Osteoblast (primary cell): Measurements from ENCODE around the gene SYNM. TPM values are rescaled to one million over a fixed set of nuclear protein-coding genes. Genes with fewer than 3 reads are reported as not detected.

Experiments
- DNase-seq: peaks from one replicate; pipeline ENCODE4 v3.0.0; 2011; ENCODE audit warnings: low spot score, mixed read lengths; ENCODE audit not compliant: insufficient read length; ENCODE audit errors: missing footprints
- H2AFZ ChIP-seq: 2 replicates; pipeline ENCODE4 v1.6.0; 2011; ENCODE audit warnings: mild to moderate bottlenecking, low read length
- H3K27ac ChIP-seq: 2 replicates; pipeline ENCODE4 v1.5.1; 2011; ENCODE audit warnings: mild to moderate bottlenecking, low read depth, low read length, moderate library complexity
- H3K27me3 ChIP-seq: 2 replicates; pipeline ENCODE4 v1.6.0; 2012; ENCODE audit warnings: mild to moderate bottlenecking, control low read depth, inconsistent platforms, low read length, moderate library complexity; ENCODE audit not compliant: insufficient read depth
- H3K36me3 ChIP-seq: 2 replicates; pipeline ENCODE4 v1.5.1; 2011; ENCODE audit warnings: mild to moderate bottlenecking, low read length, control low read depth, moderate library complexity; ENCODE audit not compliant: insufficient read depth
- H3K4me1 ChIP-seq: 2 replicates; pipeline ENCODE4 v1.5.1; 2011; ENCODE audit warnings: mild to moderate bottlenecking, low read length, control low read depth, moderate library complexity; ENCODE audit not compliant: insufficient read depth
- H3K4me2 ChIP-seq: 2 replicates; pipeline ENCODE4 v1.6.0; 2011; ENCODE audit warnings: mild to moderate bottlenecking, low read length; ENCODE audit not compliant: insufficient read depth
- H3K4me3 ChIP-seq: fragments of 200-600 bp; sonication (generic); 3 replicates; pipeline ENCODE4 v1.5.1; 2012; ENCODE audit warnings: mild to moderate bottlenecking, low read length, inconsistent platforms; ENCODE audit not compliant: insufficient read depth
- H3K79me2 ChIP-seq: 2 replicates; pipeline ENCODE4 v1.6.0; 2012; ENCODE audit warnings: mild to moderate bottlenecking, low read length, control low read depth, inconsistent platforms; ENCODE audit not compliant: insufficient read depth
- H3K9me3 ChIP-seq: 2 replicates; pipeline ENCODE4 v1.5.1; 2011; ENCODE audit warnings: low read depth, low read length, control low read depth
- H4K20me1 ChIP-seq: 2 replicates; pipeline ENCODE4 v1.6.0; 2012; ENCODE audit warnings: mild to moderate bottlenecking, low read length, control low read depth; ENCODE audit not compliant: insufficient read depth
- CTCF ChIP-seq: IDR thresholded peaks from 2 replicates; pipeline ENCODE4 v1.5.1; 2011; ENCODE audit warnings: mild to moderate bottlenecking, low read depth, low read length, moderate library complexity; ENCODE audit errors: extremely low read depth
- total RNA-seq: library from RNA; depleted of rRNA; stranded (reverse); fragments of >200 nt; gene quantifications from 2 replicates; pipeline ENCODE4 v1.2.3, GENCODE V29; 2012

The SYNM gene
- total RNA-seq, 1 donor = 4.0 TPM

GRCh38 chr15:99128411-99128810, 23.5 kb downstream of the SYNM start:
- Histone ChIP-seq H4K20me1 (no peaks in the 10 kb centered on the region), H3K4me1 (peaks cover 20% of the 10 kb centered on the region), H3K36me3 (no peaks in the 10 kb centered on the region), H3K4me3 (no peak overlapping the region), H3K9me3 (no peaks in the 10 kb centered on the region), H3K4me2 (no peak overlapping the region), H3K27ac (no peak overlapping the region), H3K79me2 (no peaks in the 10 kb centered on the region), H3K27me3 (no peaks in the 10 kb centered on the region), H2AFZ (no peak overlapping the region)
- DNase-seq = no peak
- TF ChIP-seq CTCF = no peak

DNA sequence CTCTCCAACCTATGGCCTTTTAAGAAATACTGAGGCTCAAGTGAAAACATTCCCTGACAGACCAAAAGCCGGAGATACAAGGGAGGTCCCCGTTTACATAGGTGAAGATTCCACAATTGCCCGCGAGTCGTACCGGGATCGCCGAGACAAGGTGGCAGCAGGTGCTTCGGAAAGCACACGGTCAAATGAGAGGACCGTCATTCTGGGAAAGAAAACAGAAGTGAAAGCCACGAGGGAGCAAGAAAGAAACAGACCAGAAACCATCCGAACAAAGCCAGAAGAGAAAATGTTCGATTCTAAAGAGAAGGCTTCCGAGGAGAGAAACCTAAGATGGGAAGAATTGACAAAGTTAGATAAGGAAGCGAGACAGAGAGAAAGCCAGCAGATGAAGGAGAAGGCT, 24.8 kb downstream of the SYNM start:
- H3K36me3 ChIP-seq = no peaks in the 10 kb centered on the region
- no peaks in the 10 kb centered on the region for H4K20me1 ChIP-seq
- no peak overlapping the region for H3K27ac ChIP-seq
- H3K9me3 ChIP-seq = no peaks in the 10 kb centered on the region
- DNase-seq = no peak
- H3K79me2 ChIP-seq = no peaks in the 10 kb centered on the region
- no peaks in the 10 kb centered on the region for H3K27me3 ChIP-seq
- no peak overlapping the region for H3K4me2 ChIP-seq
- H3K4me1 ChIP-seq = peaks cover 10% of the 10 kb centered on the region
- TF ChIP-seq CTCF = no peak
- no peak overlapping the region for H3K4me3 ChIP-seq
- H2AFZ ChIP-seq = no peak overlapping the region

- H3K4me1 ChIP-seq = peaks cover 7% of the 10 kb centered on the region
- H3K27ac ChIP-seq = no peak overlapping the region
- H3K36me3 ChIP-seq = no peaks in the 10 kb centered on the region
- no peaks in the 10 kb centered on the region for H3K27me3 ChIP-seq
- H3K9me3 ChIP-seq = no peaks in the 10 kb centered on the region
- H3K4me3 ChIP-seq = no peak overlapping the region
- H3K79me2 ChIP-seq = no peaks in the 10 kb centered on the region
- no peak overlapping the region for H3K4me2 ChIP-seq
- no peak overlapping the region for H2AFZ ChIP-seq
- no peak for DNase-seq
- H4K20me1 ChIP-seq = no peaks in the 10 kb centered on the region
- TF ChIP-seq CTCF = no peak
Observed at GRCh38 chr15:99130314-99130713, 25.4 kb downstream of the SYNM start.

DNA sequence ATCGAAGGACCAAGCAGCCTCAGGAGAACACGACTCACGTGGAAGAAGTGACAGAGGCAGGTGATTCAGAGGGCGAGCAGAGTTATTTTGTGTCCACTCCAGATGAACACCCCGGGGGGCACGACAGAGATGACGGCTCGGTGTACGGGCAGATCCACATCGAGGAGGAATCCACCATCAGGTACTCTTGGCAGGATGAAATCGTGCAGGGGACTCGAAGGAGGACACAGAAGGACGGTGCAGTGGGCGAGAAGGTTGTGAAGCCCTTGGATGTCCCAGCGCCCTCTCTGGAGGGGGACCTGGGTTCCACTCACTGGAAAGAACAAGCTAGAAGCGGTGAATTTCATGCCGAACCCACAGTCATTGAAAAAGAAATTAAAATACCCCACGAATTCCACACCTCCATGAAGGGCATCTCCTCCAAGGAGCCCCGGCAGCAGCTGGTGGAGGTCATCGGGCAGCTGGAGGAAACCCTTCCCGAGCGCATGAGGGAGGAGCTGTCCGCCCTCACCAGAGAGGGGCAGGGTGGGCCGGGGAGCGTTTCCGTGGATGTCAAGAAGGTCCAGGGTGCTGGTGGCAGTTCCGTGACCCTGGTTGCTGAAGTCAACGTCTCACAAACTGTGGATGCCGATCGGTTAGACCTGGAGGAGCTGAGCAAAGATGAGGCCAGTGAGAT, 26.0 kb downstream of the SYNM start:
- Histone ChIP-seq H4K20me1 (no peaks in the 10 kb centered on the region), H3K79me2 (no peaks in the 10 kb centered on the region), H3K4me2 (no peak overlapping the region), H3K27me3 (no peaks in the 10 kb centered on the region), H3K4me1 (peaks cover 7% of the 10 kb centered on the region), H3K9me3 (no peaks in the 10 kb centered on the region), H3K36me3 (no peaks in the 10 kb centered on the region), H3K27ac (no peak overlapping the region), H2AFZ (no peak overlapping the region), H3K4me3 (no peak overlapping the region)
- no peak for TF ChIP-seq CTCF
- no peak for DNase-seq
